Measurements from ENCODE around the gene EWSR1. TPM values are rescaled to one million over a fixed set of nuclear protein-coding genes. Genes with fewer than 3 reads are reported as not detected.

EWSR1 gene
- total RNA-seq, 1 experiment from 2014 or later, result 462 TPM

- Histone ChIP-seq H3K4ac (ENCODE audit: low read depth, low read length) (no peak overlapping the region), H3K9me3 (ENCODE audit: control insufficient read depth, low read depth, low read length) (no peaks in the 10 kb centered on the region), H3K18ac (ENCODE audit: insufficient read length, low read depth, low read length) (no peak overlapping the region), H3K79me1 (ENCODE audit: insufficient read depth, low read depth, low read length, poor library complexity, severe bottlenecking) (no peaks in the 10 kb centered on the region), H4K20me1 (ENCODE audit: control insufficient read depth, insufficient read depth, insufficient read length) (no peaks in the 10 kb centered on the region), H3K27ac (ENCODE audit: insufficient read length, low read depth, low read length) (no peak overlapping the region), H2AFZ (ENCODE audit: low read length) (no peak overlapping the region), H3K27me3 (ENCODE audit: insufficient read depth, low read length) (no peaks in the 10 kb centered on the region), H2AK5ac (ENCODE audit: insufficient read length, low read length) (no peak overlapping the region), H3K23ac (ENCODE audit: insufficient read length, low read depth, low read length) (no peak overlapping the region), H3K4me1 (ENCODE audit: insufficient read depth, low read length) (no peaks in the 10 kb centered on the region), H2BK20ac (ENCODE audit: low read depth, low read length, poor library complexity, severe bottlenecking) (no peak overlapping the region), H4K5ac (ENCODE audit: insufficient read length, low read depth, low read length) (no peak overlapping the region), H3K14ac (ENCODE audit: insufficient read depth, low read length) (no peak overlapping the region; the same call in 1 of the 2 replicates), H3T11ph (ENCODE audit: low read length) (no peak overlapping the region), H4K8ac (replicated peaks; ENCODE audit: insufficient read length, low read depth, low read length) (no peak overlapping the region), H2BK5ac (ENCODE audit: insufficient read length, low read length) (no peak overlapping the region), H3K79me2 (ENCODE audit: insufficient read depth, low read length) (no peaks in the 10 kb centered on the region), H3K23me2 (ENCODE audit: insufficient read length, low read depth, low read length, poor library complexity, severe bottlenecking) (peaks cover 2% of the 10 kb centered on the region), H3K4me2 (ENCODE audit: insufficient read depth, insufficient read length, low read length) (no peak overlapping the region), H2BK120ac (ENCODE audit: low read depth, low read length, poor library complexity, severe bottlenecking) (no peak overlapping the region), H3K9ac (ENCODE audit: extremely low read depth, insufficient read length, low read length) (no peak overlapping the region), H2BK15ac (ENCODE audit: low read depth, low read length) (no peak overlapping the region), H2BK12ac (ENCODE audit: insufficient read length, low read depth, low read length) (no peak overlapping the region), H3K56ac (ENCODE audit: insufficient read length, low read depth, low read length) (no peak overlapping the region), H4K91ac (ENCODE audit: insufficient read length, low read depth, low read length) (no peak overlapping the region)
- Mint-ChIP-seq H3K4me3 (no peak overlapping the region), H3K36me3 (ENCODE audit: insufficient read depth in 1 of 3, low read depth in 3 of 3) (peaks cover 35 to 55% (median 39%) of the 10 kb centered on the region in 3 experiments; a peak in 6 of 7 replicates), H3K27ac (peak overlapping the region in 2 of 3 experiments; percentile 30 to 86; a peak in 4 of 7 replicates), H3K27me3 (ENCODE audit: low read depth) (peaks cover 2% of the 10 kb centered on the region), H3K4me1 (peaks cover 17 to 18% of the 10 kb centered on the region in 2 experiments), H3K9me3 (peaks cover 0 to 3% of the 10 kb centered on the region in 2 experiments; a peak in 2 of 5 replicates)
- TF ChIP-seq CTCF (conservative IDR thresholded peaks at IDR 0.05), result no peak
- no peak for DNase-seq
- WGBS (ENCODE audit: extremely low coverage, insufficient read length, low lambda C conversion rate), result no CpG with 5 or more reads among the region's 10 CpGs
Observed at GRCh38 chr22:29300807-29301601, 32.9 kb downstream of the EWSR1 start.
